GM12878 (cell line): ENCODE results near the gene NCKIPSD. TPM values are rescaled to one million over a fixed set of nuclear protein-coding genes. Genes with fewer than 3 reads are reported as not detected.

Source experiments
- ATAC-seq: fragments of 200-7000 bp; cut with Tn5 transposase; 3 replicates; pipeline ENCODE4 v1.9.1; 2020; ENCODE audit warnings: mild to moderate bottlenecking, moderate library complexity
- BruUV-seq: library from RNA; stranded (reverse); fragments of 400-500 nt; replicated peaks from 2 replicates; lab custom pipeline; 2021; lab: Mats Ljungman, UMichigan
- CTCF ChIA-PET: fragments of 300-600 bp; sonication (Branson Sonifier 250); formaldehyde crosslinking; extraction: SDS; loops from one replicate; lab custom pipeline; 2021; ENCODE audit warnings: inconsistent platforms; lab: Yijun Ruan, JAX
- POLR2A ChIA-PET: fragments of 350-600 bp; formaldehyde crosslinking; extraction: SDS; loops from one replicate; lab custom pipeline; 2021; ENCODE audit warnings: inconsistent platforms; lab: Charles Lee
- RAD21 ChIA-PET: fragments of 300-600 bp; sonication (Branson Sonifier 250); formaldehyde crosslinking; loops from one replicate; lab custom pipeline; 2023; ENCODE audit warnings: antibody characterized with exemption; ENCODE audit not compliant: unreplicated experiment; lab: Charles Lee
- SMC1A ChIA-PET: fragments of 300-600 bp; sonication (Branson Sonifier 250); formaldehyde crosslinking; loops from one replicate; lab custom pipeline; 2023; ENCODE audit not compliant: unreplicated experiment, uncharacterized antibody; lab: Charles Lee
- DNase-seq: peaks from one replicate; pipeline ENCODE4 v3.0.0-alpha.2; 2011; ENCODE audit warnings: low read depth, low spot score
- FAIRE-seq: peaks from 3 replicates; lab custom pipeline; 2011; peaks lifted over from hg19 to GRCh38; lab: Jason Lieb, UNC
- H2AFZ ChIP-seq: 2 replicates; pipeline ENCODE4 v1.6.0; 2011; ENCODE audit warnings: low read depth, low read length, control low read depth; ENCODE audit not compliant: control insufficient read depth
- H3K27ac ChIP-seq: 2 replicates; pipeline ENCODE4 v1.5.1; 2011; ENCODE audit warnings: control low read depth; ENCODE audit not compliant: control insufficient read depth, insufficient read depth
- H3K27me3 ChIP-seq, 2 experiments: replicated peaks in 1 of 2; 2 replicates each; pipeline versions ENCODE4 v1.6.0 to v1.6.1; 2011; ENCODE audit warnings: low read length in 1 of 2; ENCODE audit not compliant: control insufficient read depth in 2 of 2, insufficient read depth in 2 of 2
- H3K36me3 ChIP-seq, 2 experiments: 2 replicates each; pipeline ENCODE4 v1.5.1; 2011; ENCODE audit warnings: low read length in 1 of 2; ENCODE audit not compliant: control insufficient read depth in 2 of 2, insufficient read depth in 2 of 2
- H3K4me1 ChIP-seq: 2 replicates; pipeline ENCODE4 v1.6.1; 2011; ENCODE audit warnings: mild to moderate bottlenecking, low read length, moderate library complexity, mixed read lengths; ENCODE audit not compliant: control insufficient read depth, insufficient read depth
- H3K4me2 ChIP-seq: 2 replicates; pipeline ENCODE4 v1.6.0; 2011; ENCODE audit warnings: control low read depth; ENCODE audit not compliant: control insufficient read depth, insufficient read depth
- H3K4me3 ChIP-seq: fragments of 200-600 bp; sonication (generic); 2 replicates; pipeline ENCODE4 v1.5.1; 2016
- H3K79me2 ChIP-seq: 2 replicates; pipeline ENCODE4 v1.6.0; 2011; ENCODE audit warnings: low read length; ENCODE audit not compliant: control insufficient read depth, insufficient read depth
- H3K9ac ChIP-seq: 2 replicates; pipeline ENCODE4 v1.8.0; 2011; ENCODE audit warnings: low read length, control low read depth, mixed read lengths; ENCODE audit not compliant: control insufficient read depth, insufficient read depth
- H3K9me3 ChIP-seq: replicated peaks from 3 replicates; pipeline ENCODE4 v1.5.1; 2011; ENCODE audit warnings: mild to moderate bottlenecking, low read length; ENCODE audit not compliant: control insufficient read depth, insufficient read depth
- H4K20me1 ChIP-seq: 2 replicates; pipeline ENCODE4 v1.6.0; 2011; ENCODE audit not compliant: control insufficient read depth, insufficient read depth
- BCL3 ChIP-seq: IDR thresholded peaks from 2 replicates; pipeline ENCODE4 v1.6.1; 2011; ENCODE audit warnings: borderline replicate concordance, low read depth, mild to moderate bottlenecking, moderate library complexity, low read length; ENCODE audit not compliant: insufficient read depth, poor library complexity, severe bottlenecking
- HCFC1 ChIP-seq: fragments of 150-350 bp; IDR thresholded peaks from 2 replicates; pipeline ENCODE4 v1.6.1; 2014; ENCODE audit warnings: low read length
- MAX ChIP-seq: IDR thresholded peaks from 2 replicates; pipeline ENCODE4 v1.6.1; 2012; ENCODE audit warnings: low read depth, low read length, improper control_type of control experiment
- POLR2AphosphoS5 ChIP-seq: IDR thresholded peaks from 2 replicates; pipeline ENCODE4 v1.6.1; 2011; ENCODE audit warnings: mild to moderate bottlenecking, low read length, inconsistent platforms
- WGBS: methylation state at CpG from one replicate; pipeline ENCODE4 v1.1.6; 2016; ENCODE audit warnings: low lambda C conversion rate; ENCODE audit not compliant: insufficient replicate concordance, insufficient coverage; ENCODE audit errors: missing lambda C conversion rate; 5-methylcytosine and 5-hydroxymethylcytosine counted together
- in situ Hi-C: fragments of 300-500 bp; cut with MboI; formaldehyde crosslinking; loops from 9 replicates; pipeline ENCODE4 v1.14.3; 2018; ENCODE audit warnings: mixed read lengths
- intact Hi-C: fragments of 100-400 bp; cut with micrococcal nuclease; formaldehyde crosslinking; loops from one replicate; pipeline ENCODE4 v1.14.2; 2022; ENCODE audit not compliant: unreplicated experiment
- polyA plus RNA-seq, 11 experiments: library from polyadenylated mRNA; depleted of rRNA in 4 of 11; unstranded in 6 of 11; stranded (reverse) in 5 of 11; fragments of >200 nt; fragmentation: Nextera tagmentation in 4 of 11; fragmentation: Illumina TruSeq in 1 of 11; extraction: Ambion mirVana in 4 of 11; extraction: Trizol in 1 of 11; gene quantifications; 1 replicate in 1 of 11; 2 replicates in 10 of 11; pipeline versions ENCODE4 v1.2.1 to v1.2.3, GENCODE V29; 2011 to 2016; ENCODE audit warnings: inconsistent platforms in 2 of 11, missing spikeins in 2 of 11, low read depth in 1 of 11
- total RNA-seq, 4 experiments: library from RNA; depleted of rRNA in 3 of 4; stranded (reverse); fragments of >200 nt in 3 of 4; fragmentation: Illumina TruSeq in 1 of 4; extraction: Trizol in 1 of 4; gene quantifications; 2 replicates each; pipeline versions ENCODE4 v1.2.1 to v1.2.3, GENCODE V29; 2013 to 2021

Gene NCKIPSD
- total and polyA plus RNA-seq, 10 of the 15 experiments (the other 5 are each of a cell fraction or from before 2014, with no cell fraction given), result 0.93 to 31.6 (median 15.2) TPM

GRCh38 chr3:48709051-48709461 is 23.3 kb upstream of the NCKIPSD start:
- in situ Hi-C loops, result no loop called here
- CTCF ChIA-PET, result no interaction called here
- Histone ChIP-seq H4K20me1 (peaks cover 11% of the 10 kb centered on the region), H3K27ac (peak overlapping the region; percentile 24), H2AFZ (no peak overlapping the region), H3K4me3 (no peak overlapping the region), H3K27me3 (no peaks in the 10 kb centered on the region), H3K4me2 (no peak overlapping the region), H3K4me1 (no peaks in the 10 kb centered on the region; the same call in 1 of the 2 replicates), H3K36me3 (peaks cover 5 to 21% of the 10 kb centered on the region in 2 experiments; a peak in 3 of 4 replicates), H3K79me2 (peaks cover 76% of the 10 kb centered on the region), H3K9me3 (no peaks in the 10 kb centered on the region), H3K9ac (no peak overlapping the region)
- intact Hi-C loops, result no loop called here
- RAD21 ChIA-PET, result no interaction called here
- ATAC-seq (no peak; the same call in 2 of the 3 replicates), FAIRE-seq (no peak), DNase-seq (no peak)
- POLR2A ChIA-PET, result no interaction called here
- SMC1A ChIA-PET, result interaction anchor here (0.7 kb wide), 1 partner anchor 446 kb away, joined by 3 read pairs; no protein-coding TSS in a partner anchor
- 0 out of 2 replicates have a peak, but pooled peaks have one; percentile 30 for TF ChIP-seq POLR2AphosphoS5
- no peak for TF ChIP-seq HCFC1
- BruUV-seq, result TSS peak; percentile 40
- 63% methylated on average over 7 of the region's 7 CpGs for WGBS

GRCh38 chr3:48708481-48708889 is 22.8 kb upstream of the NCKIPSD start:
- Histone ChIP-seq H3K36me3 (peaks cover 5 to 21% of the 10 kb centered on the region in 2 experiments; a peak in 3 of 4 replicates), H2AFZ (no peak overlapping the region), H3K4me2 (no peak overlapping the region), H4K20me1 (peaks cover 11% of the 10 kb centered on the region), H3K9me3 (no peaks in the 10 kb centered on the region), H3K4me1 (no peaks in the 10 kb centered on the region; the same call in 1 of the 2 replicates), H3K27ac (no peak overlapping the region), H3K79me2 (peaks cover 72% of the 10 kb centered on the region), H3K27me3 (no peaks in the 10 kb centered on the region), H3K4me3 (no peak overlapping the region), H3K9ac (no peak overlapping the region)
- no peak for DNase-seq
- in situ Hi-C loops, result no loop called here
- BruUV-seq, result no TSS peak
- intact Hi-C loops, result no loop called here
- 93% methylated on average over 2 of the region's 2 CpGs for WGBS
- RAD21 ChIA-PET, result no interaction called here
- no peak for ATAC-seq
- TF ChIP-seq BCL3 (peak; percentile 50), MAX (no peak)
- POLR2A ChIA-PET, result interaction anchor here (0.7 to 1.0 kb wide), 2 partner anchors 8 to 16 kb away, joined by 3 to 5 read pairs; partner anchors contain the start of gene IP6K2
- SMC1A ChIA-PET, result interaction anchor here (0.7 kb wide), 1 partner anchor 445 kb away, joined by 3 read pairs; no protein-coding TSS in a partner anchor
- FAIRE-seq, result peak; percentile 49
- CTCF ChIA-PET, result no interaction called here
